Glutamatergic neuron (in vitro differentiated cells): ENCODE measurements around the gene DHX9. TPM values are rescaled to one million over a fixed set of nuclear protein-coding genes. Genes with fewer than 3 reads are reported as not detected.
A peak's percentile ranks its signal among the peaks of the same experiment; 100 is the strongest.

Source experiments
- DNase-seq: peaks from one replicate; pipeline ENCODE4 v3.0.0; 2022
- H3K27ac Mint-ChIP-seq: one replicate; pipeline ENCODE4 v1.8.0; 2020; ENCODE audit warnings: mild to moderate bottlenecking, mixed read lengths, inconsistent platforms; ENCODE audit not compliant: unreplicated experiment
- H3K27me3 Mint-ChIP-seq: one replicate; pipeline ENCODE4 v1.8.0; 2020; ENCODE audit warnings: mild to moderate bottlenecking, moderate library complexity, mixed read lengths, inconsistent platforms; ENCODE audit not compliant: unreplicated experiment
- H3K36me3 Mint-ChIP-seq: one replicate; pipeline ENCODE4 v1.8.0; 2020; ENCODE audit warnings: mild to moderate bottlenecking, mixed read lengths, inconsistent platforms; ENCODE audit not compliant: unreplicated experiment
- H3K4me1 Mint-ChIP-seq: one replicate; pipeline ENCODE4 v1.8.0; 2020; ENCODE audit warnings: mild to moderate bottlenecking, low read depth, mixed read lengths, inconsistent platforms; ENCODE audit not compliant: unreplicated experiment
- H3K4me3 Mint-ChIP-seq: one replicate; pipeline ENCODE4 v1.8.0; 2020; ENCODE audit warnings: mild to moderate bottlenecking, mixed read lengths, inconsistent platforms; ENCODE audit not compliant: unreplicated experiment
- H3K9me3 Mint-ChIP-seq: one replicate; pipeline ENCODE4 v1.8.0; 2020; ENCODE audit warnings: mild to moderate bottlenecking, moderate library complexity, mixed read lengths, inconsistent platforms; ENCODE audit not compliant: unreplicated experiment
- long read RNA-seq: library from polyadenylated mRNA; unstranded; transcript quantifications from one replicate; pipeline ENCODE4 v2.0.0, GENCODE V29; 2020; ENCODE audit not compliant: unreplicated experiment
- total RNA-seq: library from RNA; stranded (reverse); fragmentation: NEBNext Ultra II Directional; extraction: Animal tissue kit (Norgen Biotek cat#: 25700); gene quantifications from one replicate; pipeline ENCODE4 v1.2.1, GENCODE V29; 2021; ENCODE audit not compliant: unreplicated experiment
- TF ChIP-seq, protein P1 (sequence below): fragments of 200-600 bp; sonication (generic); IDR thresholded peaks from one replicate; pipeline ENCODE4 v1.5.0; 2021; ENCODE audit not compliant: partially characterized antibody, unreplicated experiment

DHX9 gene
- 215 TPM for total RNA-seq
- long read RNA-seq, full-length matches to known transcripts = 17 of 25 reads
- long read RNA-seq, partial matches to known transcripts = 6 of 25 reads
- long read RNA-seq, other reads (novel, unspliced or antisense) = 2 of 25 reads

DNA sequence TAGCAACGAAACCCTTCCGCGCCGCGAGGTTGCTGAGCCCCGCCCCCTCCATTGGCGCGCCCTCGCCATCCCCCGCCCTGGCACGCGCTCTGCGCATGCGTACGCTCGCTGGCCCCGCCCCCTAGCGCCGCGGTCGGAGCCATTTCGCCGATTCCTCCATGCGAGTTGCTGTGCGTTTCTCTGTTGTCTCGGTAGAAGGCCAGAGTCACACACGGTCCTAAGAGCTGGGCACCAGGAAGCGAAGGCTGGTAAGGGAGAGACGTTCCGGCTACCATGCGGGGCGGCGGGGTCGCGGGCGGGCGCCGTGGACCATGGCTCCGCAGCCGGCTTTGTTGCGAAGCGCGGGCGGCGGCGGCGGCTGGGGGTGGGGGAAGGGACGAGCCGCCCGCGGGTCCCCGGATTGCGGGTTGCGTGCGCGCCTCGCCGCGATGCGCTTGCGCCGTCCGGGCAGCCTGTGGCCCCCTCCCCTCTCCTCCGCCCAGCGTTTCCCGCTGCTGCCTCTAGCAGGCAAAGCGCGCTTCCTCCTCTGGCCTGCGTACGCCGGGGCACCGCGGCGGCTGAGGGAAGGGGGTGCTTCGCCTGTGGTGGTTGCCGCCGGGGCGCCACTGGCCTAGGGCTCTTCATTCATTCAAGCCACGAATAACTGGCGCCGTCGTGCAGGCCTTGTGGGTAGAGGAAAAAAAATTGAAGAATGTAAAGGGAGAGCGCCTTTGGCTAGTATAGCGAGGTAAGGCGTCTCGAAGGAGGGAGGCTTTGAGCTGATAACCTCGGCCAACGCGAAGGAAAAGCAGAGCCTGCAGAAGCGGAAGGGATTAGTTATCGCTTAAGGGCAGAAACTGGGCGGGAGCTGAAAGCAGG, at the start of gene DHX9:
DHX9 (plus strand) TSS at position 139 of the 858 bp plus-strand sequence. CDS start 3,220 bp downstream, outside the sequence.
- Mint-ChIP-seq H3K9me3 (peaks cover 14% of the 10 kb centered on the region), H3K27ac (peak within 1 kb of the TSS; percentile 97), H3K4me3 (peak within 1 kb of the TSS; percentile 98), H3K4me1 (peaks cover 12% of the 10 kb centered on the region), H3K36me3 (no peaks in the 10 kb centered on the region), H3K27me3 (peaks cover 11% of the 10 kb centered on the region)
- peak; percentile 96 for DNase-seq
- TF ChIP-seq, protein P1, sequence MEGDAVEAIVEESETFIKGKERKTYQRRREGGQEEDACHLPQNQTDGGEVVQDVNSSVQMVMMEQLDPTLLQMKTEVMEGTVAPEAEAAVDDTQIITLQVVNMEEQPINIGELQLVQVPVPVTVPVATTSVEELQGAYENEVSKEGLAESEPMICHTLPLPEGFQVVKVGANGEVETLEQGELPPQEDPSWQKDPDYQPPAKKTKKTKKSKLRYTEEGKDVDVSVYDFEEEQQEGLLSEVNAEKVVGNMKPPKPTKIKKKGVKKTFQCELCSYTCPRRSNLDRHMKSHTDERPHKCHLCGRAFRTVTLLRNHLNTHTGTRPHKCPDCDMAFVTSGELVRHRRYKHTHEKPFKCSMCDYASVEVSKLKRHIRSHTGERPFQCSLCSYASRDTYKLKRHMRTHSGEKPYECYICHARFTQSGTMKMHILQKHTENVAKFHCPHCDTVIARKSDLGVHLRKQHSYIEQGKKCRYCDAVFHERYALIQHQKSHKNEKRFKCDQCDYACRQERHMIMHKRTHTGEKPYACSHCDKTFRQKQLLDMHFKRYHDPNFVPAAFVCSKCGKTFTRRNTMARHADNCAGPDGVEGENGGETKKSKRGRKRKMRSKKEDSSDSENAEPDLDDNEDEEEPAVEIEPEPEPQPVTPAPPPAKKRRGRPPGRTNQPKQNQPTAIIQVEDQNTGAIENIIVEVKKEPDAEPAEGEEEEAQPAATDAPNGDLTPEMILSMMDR = peak; percentile 13

DNA sequence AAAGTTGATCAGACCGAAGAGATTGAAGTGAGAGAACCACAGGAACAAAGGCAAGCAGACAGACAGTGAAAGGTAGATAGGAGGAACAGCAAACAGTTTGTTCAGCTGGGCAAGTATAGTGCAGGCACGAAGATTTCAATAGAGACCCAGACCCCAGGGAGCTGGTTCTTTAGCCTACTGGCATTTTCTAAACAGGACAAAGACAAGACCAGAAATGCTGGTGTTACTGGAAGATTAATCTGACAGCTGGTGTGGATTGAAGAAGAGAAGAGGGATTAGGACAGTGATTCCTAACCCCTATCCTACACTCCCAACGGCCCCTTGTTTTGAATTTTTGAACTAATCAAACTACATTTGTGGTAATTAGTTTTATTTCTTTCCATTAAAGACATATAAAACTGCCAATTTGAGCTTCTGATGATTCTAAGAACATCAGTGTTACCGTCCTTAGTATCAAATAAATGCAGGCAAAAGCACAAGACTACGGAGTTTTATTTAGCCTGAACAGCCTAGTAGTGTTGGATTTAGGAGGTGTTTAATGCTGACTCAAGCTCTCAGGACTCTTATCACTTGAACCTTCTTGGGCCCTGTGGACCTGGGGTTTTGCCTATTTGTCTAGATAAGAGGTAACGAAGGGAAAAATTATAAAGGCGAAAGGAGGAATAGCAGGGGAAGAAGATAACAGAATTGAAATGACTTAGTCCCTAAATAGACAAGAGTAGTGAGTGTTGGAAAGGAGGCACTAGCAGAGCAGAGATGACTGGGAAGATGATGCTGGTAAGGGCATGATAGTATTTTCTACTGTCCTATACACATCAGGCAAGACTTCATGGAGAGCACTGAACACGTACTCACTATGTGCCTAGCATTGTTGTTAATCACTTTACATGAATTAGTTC, 47.6 kb upstream of the DHX9 start:
- TF ChIP-seq, protein P1 = no peak
- H3K4me1 Mint-ChIP-seq = peaks cover 5% of the 10 kb centered on the region
- H3K9me3 Mint-ChIP-seq = no peaks in the 10 kb centered on the region
- H3K4me3 Mint-ChIP-seq = no peak overlapping the region
- DNase-seq = no peak
- H3K27ac Mint-ChIP-seq = no peak overlapping the region
- H3K27me3 Mint-ChIP-seq = peaks cover 6% of the 10 kb centered on the region
- H3K36me3 Mint-ChIP-seq = no peaks in the 10 kb centered on the region

- Mint-ChIP-seq H3K27me3 (peaks cover 4% of the 10 kb centered on the region), H3K27ac (no peak overlapping the region)
- TF ChIP-seq, protein P1 = no peak
These were observed 45.1 kb upstream of the DHX9 start for GRCh38 chr1:182794091-182794490.

DNA sequence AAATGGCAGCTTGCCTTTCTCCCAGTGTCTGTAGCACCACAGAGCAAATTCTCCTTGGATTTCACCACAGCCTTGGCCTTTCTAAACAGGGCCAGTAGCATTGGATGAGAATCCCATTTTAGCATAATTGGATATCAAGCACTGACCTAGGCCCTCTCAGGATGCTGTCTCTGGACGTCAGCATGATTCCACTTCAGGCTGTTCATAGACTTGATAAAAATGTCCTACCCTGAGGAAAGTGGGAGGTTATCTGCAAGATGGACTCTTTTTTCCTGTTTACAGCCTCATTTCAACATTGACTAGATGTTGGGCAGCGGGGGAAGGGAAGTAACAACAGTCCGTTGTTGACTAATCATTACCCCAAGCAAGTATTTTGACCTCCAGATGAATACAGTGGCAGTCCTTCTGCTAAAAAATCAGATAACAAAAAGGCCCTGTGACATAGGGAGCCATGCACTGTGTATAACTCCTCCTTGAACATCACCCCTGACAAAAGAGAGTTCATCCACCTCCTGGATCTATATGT, 44.4 kb upstream of the DHX9 start:
- H3K36me3 Mint-ChIP-seq = no peaks in the 10 kb centered on the region
- peaks cover 4% of the 10 kb centered on the region for H3K27me3 Mint-ChIP-seq
- no peak for DNase-seq
- TF ChIP-seq, protein P1 = no peak
- no peak overlapping the region for H3K27ac Mint-ChIP-seq
- no peaks in the 10 kb centered on the region for H3K9me3 Mint-ChIP-seq
- no peak overlapping the region for H3K4me3 Mint-ChIP-seq
- no peaks in the 10 kb centered on the region for H3K4me1 Mint-ChIP-seq

More at GRCh38 chr1:182794091-182794490, 45.1 kb upstream of the DHX9 start:
- H3K4me1 Mint-ChIP-seq = no peaks in the 10 kb centered on the region
- no peaks in the 10 kb centered on the region for H3K36me3 Mint-ChIP-seq
- DNase-seq = no peak
- H3K9me3 Mint-ChIP-seq = no peaks in the 10 kb centered on the region
- H3K4me3 Mint-ChIP-seq = no peak overlapping the region
